HG02885 (cell line): ENCODE results near the gene BPIFB2.
"Not testable (repeated sequence)": the region's sequence is repeated elsewhere in the genome, so short reads cannot be mapped to it uniquely, and the experiment has no call there.

Source experiments
- ATAC-seq: cut with Tn5 transposase; IDR thresholded peaks from one replicate; pipeline ENCODE4 v1.9.1; 2021; ENCODE audit warnings: mild to moderate bottlenecking; ENCODE audit not compliant: unreplicated experiment, poor library complexity

Gene BPIFB2

GRCh38 chr20:33007376-33008335 lies at the start of gene BPIFB2:
Gene BPIFB2, plus strand, starts transcription at chr20:33007704. Its CDS starts 871 bp downstream, at chr20:33008575.
- no peak for ATAC-seq

- no peak for ATAC-seq
These were observed 48.9 kb upstream of the BPIFB2 start for GRCh38 chr20:32958574-32958973.

- ATAC-seq = no peak
These were observed 47.9 kb upstream of the BPIFB2 start for GRCh38 chr20:32959351-32960221.

- ATAC-seq = no peak
These were observed 47.3 kb upstream of the BPIFB2 start for GRCh38 chr20:32960222-32960518.

- ATAC-seq = no peak
These were observed 46.4 kb upstream of the BPIFB2 start for GRCh38 chr20:32960849-32961731.

- no peak for ATAC-seq
These were observed 45.5 kb upstream of the BPIFB2 start for GRCh38 chr20:32962053-32962452.

- ATAC-seq = not testable (repeated sequence)
These were observed 44.9 kb upstream of the BPIFB2 start for GRCh38 chr20:32962646-32963045.

GRCh38 chr20:32963176-32963575 lies 44.3 kb upstream of the BPIFB2 start:
- no peak for ATAC-seq

GRCh38 chr20:32964575-32964974 lies 42.9 kb upstream of the BPIFB2 start:
- ATAC-seq = no peak

GRCh38 chr20:32965115-32965514 lies 42.4 kb upstream of the BPIFB2 start:
- no peak for ATAC-seq

GRCh38 chr20:32965581-32966373 lies 41.7 kb upstream of the BPIFB2 start:
- ATAC-seq = no peak

GRCh38 chr20:32966382-32966781 lies 41.1 kb upstream of the BPIFB2 start:
- no peak for ATAC-seq

- no peak for ATAC-seq
These were observed 40.4 kb upstream of the BPIFB2 start for GRCh38 chr20:32966881-32967781.

- no peak for ATAC-seq
These were observed 39.5 kb upstream of the BPIFB2 start for GRCh38 chr20:32967961-32968457.

- no peak for ATAC-seq
These were observed 38.8 kb upstream of the BPIFB2 start for GRCh38 chr20:32968478-32969241.

GRCh38 chr20:32969356-32970114 lies 38.0 kb upstream of the BPIFB2 start:
- no peak for ATAC-seq
